Right atrium auricular region (tissue), 2 donors: ENCODE results near the gene DLG2. TPM values are rescaled to one million over a fixed set of nuclear protein-coding genes. Genes with fewer than 3 reads are reported as not detected.

Experiments used
- DNase-seq: peaks from one replicate; pipeline ENCODE4 v3.0.0-alpha.2; 2019; ENCODE audit warnings: low spot score
- H3K27ac ChIP-seq, 2 donors: fragments of 200-600 bp; sonication (generic); 1 replicate in 1 of 2; 2 replicates in 1 of 2; pipeline ENCODE4 v1.5.1; 2016 to 2019
- H3K27me3 ChIP-seq, 2 donors: fragments of 200-600 bp; sonication (generic); one replicate each; pipeline versions ENCODE4 v1.5.1 to v1.6.0; 2017 to 2019
- H3K36me3 ChIP-seq: fragments of 200-600 bp; sonication (generic); one replicate; pipeline ENCODE4 v1.5.1; 2016
- H3K4me1 ChIP-seq, 2 donors: fragments of 200-600 bp; sonication (generic); one replicate each; pipeline versions ENCODE4 v1.5.1 to v1.6.0; 2017 to 2019
- H3K4me3 ChIP-seq, 2 donors: fragments of 200-600 bp; sonication (generic); 1 replicate in 1 of 2; 2 replicates in 1 of 2; pipeline ENCODE4 v1.5.1; 2017 to 2019; ENCODE audit warnings: mild to moderate bottlenecking in 1 of 2, moderate library complexity in 1 of 2
- H3K9me3 ChIP-seq, 2 donors: fragments of 200-600 bp; sonication (generic); one replicate each; pipeline ENCODE4 v1.5.1; 2019
- total RNA-seq, 2 donors: library from RNA; depleted of rRNA; stranded (reverse); fragments of >200 nt; gene quantifications; one replicate each; pipeline ENCODE4 v1.1.0, GENCODE V29; 2016
- TF ChIP-seq, protein P1 (sequence below), 2 donors: fragments of 200-600 bp; sonication (generic); IDR thresholded peaks; one replicate each; pipeline ENCODE4 v1.5.1; 2019; ENCODE audit warnings: antibody characterized with exemption in 2 of 2

Gene DLG2
- total RNA-seq, 2 donors from 2014 or later = 6.6 to 6.7 TPM

- Histone ChIP-seq H3K9me3 (no peaks in the 10 kb centered on the region), H3K4me1 (no peaks in the 10 kb centered on the region), H3K36me3 (no peaks in the 10 kb centered on the region), H3K4me3 (no peak overlapping the region), H3K27me3 (no peaks in the 10 kb centered on the region), H3K27ac (no peak overlapping the region)
- no peak for DNase-seq
- TF ChIP-seq, protein P1, sequence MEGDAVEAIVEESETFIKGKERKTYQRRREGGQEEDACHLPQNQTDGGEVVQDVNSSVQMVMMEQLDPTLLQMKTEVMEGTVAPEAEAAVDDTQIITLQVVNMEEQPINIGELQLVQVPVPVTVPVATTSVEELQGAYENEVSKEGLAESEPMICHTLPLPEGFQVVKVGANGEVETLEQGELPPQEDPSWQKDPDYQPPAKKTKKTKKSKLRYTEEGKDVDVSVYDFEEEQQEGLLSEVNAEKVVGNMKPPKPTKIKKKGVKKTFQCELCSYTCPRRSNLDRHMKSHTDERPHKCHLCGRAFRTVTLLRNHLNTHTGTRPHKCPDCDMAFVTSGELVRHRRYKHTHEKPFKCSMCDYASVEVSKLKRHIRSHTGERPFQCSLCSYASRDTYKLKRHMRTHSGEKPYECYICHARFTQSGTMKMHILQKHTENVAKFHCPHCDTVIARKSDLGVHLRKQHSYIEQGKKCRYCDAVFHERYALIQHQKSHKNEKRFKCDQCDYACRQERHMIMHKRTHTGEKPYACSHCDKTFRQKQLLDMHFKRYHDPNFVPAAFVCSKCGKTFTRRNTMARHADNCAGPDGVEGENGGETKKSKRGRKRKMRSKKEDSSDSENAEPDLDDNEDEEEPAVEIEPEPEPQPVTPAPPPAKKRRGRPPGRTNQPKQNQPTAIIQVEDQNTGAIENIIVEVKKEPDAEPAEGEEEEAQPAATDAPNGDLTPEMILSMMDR (IDR thresholded peaks at IDR 0.05) = no peak
Observed at GRCh38 chr11:84828616-84829015, 798.5 kb downstream of the DLG2 start.

GRCh38 chr11:84825106-84825660 is 802.0 kb downstream of the DLG2 start:
- Histone ChIP-seq H3K27me3 (no peaks in the 10 kb centered on the region), H3K27ac (no peak overlapping the region), H3K4me3 (no peak overlapping the region), H3K4me1 (no peaks in the 10 kb centered on the region), H3K9me3 (no peaks in the 10 kb centered on the region), H3K36me3 (no peaks in the 10 kb centered on the region)
- no peak for DNase-seq
- TF ChIP-seq, protein P1 (IDR thresholded peaks at IDR 0.05) = no peak

DNA sequence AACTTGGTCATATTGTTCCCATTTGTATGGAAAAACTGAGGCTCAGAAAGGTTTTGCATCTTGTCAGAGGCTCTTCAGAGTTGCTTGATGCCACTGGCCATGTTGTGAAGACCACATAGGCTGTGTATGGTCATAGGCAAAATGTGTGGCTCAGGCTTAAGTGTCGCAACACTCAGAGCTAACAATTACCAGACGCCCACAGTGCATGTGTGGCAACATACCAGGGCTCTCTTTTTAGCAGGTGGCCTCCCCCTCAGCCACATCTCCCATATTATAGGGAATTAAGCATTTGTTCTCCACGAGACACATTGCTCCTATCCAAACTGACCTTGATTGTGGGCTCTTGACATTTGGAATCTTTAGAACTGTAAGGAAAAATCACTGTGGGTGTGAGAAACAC is 802.5 kb downstream of the DLG2 start:
- Histone ChIP-seq H3K27ac (no peak overlapping the region), H3K4me3 (no peak overlapping the region), H3K4me1 (no peaks in the 10 kb centered on the region), H3K36me3 (no peaks in the 10 kb centered on the region), H3K27me3 (no peaks in the 10 kb centered on the region), H3K9me3 (no peaks in the 10 kb centered on the region)
- TF ChIP-seq, protein P1 (IDR thresholded peaks at IDR 0.05) = no peak
- DNase-seq = no peak

GRCh38 chr11:84819537-84819936 is 807.6 kb downstream of the DLG2 start:
- TF ChIP-seq, protein P1 (IDR thresholded peaks at IDR 0.05) = no peak
- Histone ChIP-seq H3K9me3 (no peaks in the 10 kb centered on the region), H3K4me1 (no peaks in the 10 kb centered on the region), H3K36me3 (no peaks in the 10 kb centered on the region), H3K27me3 (no peaks in the 10 kb centered on the region), H3K4me3 (no peak overlapping the region), H3K27ac (peak overlapping the region in 1 of 2 donors; percentile 69)
- no peak for DNase-seq

GRCh38 chr11:84819128-84819527 is 808.0 kb downstream of the DLG2 start:
- Histone ChIP-seq H3K9me3 (no peaks in the 10 kb centered on the region), H3K27ac (peak overlapping the region in 1 of 2 donors; percentile 69)

More at GRCh38 chr11:84819128-84819527, 808.0 kb downstream of the DLG2 start:
- no peaks in the 10 kb centered on the region for H3K36me3 ChIP-seq
- TF ChIP-seq, protein P1 (IDR thresholded peaks at IDR 0.05) = no peak
- H3K27me3 ChIP-seq = no peaks in the 10 kb centered on the region
- no peaks in the 10 kb centered on the region for H3K4me1 ChIP-seq
- no peak overlapping the region for H3K4me3 ChIP-seq
- no peak for DNase-seq
